ENCODE data around the gene ATP5PO.
"Not testable (repeated sequence)": the region's sequence is repeated elsewhere in the genome, so short reads cannot be mapped to it uniquely, and the experiment has no call there.

The ATP5PO gene

GRCh38 chr21:33867868-33868267, 47.7 kb downstream of the ATP5PO start:
- DNase-seq (ENCODE audit: low read depth): not testable (repeated sequence)

GRCh38 chr21:33866826-33867225, 48.8 kb downstream of the ATP5PO start:
- DNase-seq (ENCODE audit: low read depth): no peak

- DNase-seq (ENCODE audit: low read depth): no peak
Measured at GRCh38 chr21:33865996-33866575, 49.5 kb downstream of the ATP5PO start.

GRCh38 chr21:33865176-33865575, 50.4 kb downstream of the ATP5PO start:
- DNase-seq (ENCODE audit: low read depth): no peak

DNA sequence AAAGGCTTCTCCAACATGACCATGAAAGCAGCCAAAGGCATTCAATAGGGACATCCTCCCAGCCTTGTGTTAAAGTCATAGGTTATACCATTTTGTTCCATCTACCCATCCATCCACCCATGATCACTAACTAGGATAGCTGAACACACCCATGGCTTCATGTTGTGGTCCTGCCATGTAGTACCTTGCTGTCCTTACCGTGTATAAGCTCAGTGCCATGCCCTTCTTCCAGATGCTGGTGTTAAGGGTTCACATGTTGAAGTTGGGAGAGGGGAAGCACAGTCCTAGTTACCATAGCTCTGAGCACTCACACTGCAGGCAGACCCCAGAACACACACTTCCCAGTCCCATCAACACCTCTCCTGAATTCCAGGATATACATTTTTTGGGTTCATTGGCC, 51.5 kb downstream of the ATP5PO start:
- no peak for DNase-seq (ENCODE audit: low read depth)

GRCh38 chr21:33863191-33863590, 52.4 kb downstream of the ATP5PO start:
- not testable (repeated sequence) for DNase-seq (ENCODE audit: low read depth)

DNA sequence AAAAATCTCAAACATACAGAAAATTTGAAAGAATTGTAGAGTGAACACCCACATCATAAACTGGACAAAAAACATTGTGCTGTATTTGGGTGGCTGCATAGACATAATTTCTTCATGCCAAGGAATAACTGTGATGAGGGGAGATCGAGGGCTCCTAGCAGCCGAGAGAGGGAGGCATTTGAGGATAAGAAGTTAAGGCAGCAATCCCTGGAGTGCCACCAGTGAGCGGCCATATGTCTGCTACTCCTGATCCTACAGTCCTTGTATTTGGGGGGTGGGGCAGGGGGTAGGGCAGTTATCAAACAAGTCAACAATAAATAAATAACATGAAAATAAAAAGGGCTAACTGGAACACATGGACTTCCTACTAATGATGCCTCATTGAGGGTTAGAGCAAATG, 54.5 kb downstream of the ATP5PO start:
- DNase-seq (ENCODE audit: low read depth): no peak

DNA sequence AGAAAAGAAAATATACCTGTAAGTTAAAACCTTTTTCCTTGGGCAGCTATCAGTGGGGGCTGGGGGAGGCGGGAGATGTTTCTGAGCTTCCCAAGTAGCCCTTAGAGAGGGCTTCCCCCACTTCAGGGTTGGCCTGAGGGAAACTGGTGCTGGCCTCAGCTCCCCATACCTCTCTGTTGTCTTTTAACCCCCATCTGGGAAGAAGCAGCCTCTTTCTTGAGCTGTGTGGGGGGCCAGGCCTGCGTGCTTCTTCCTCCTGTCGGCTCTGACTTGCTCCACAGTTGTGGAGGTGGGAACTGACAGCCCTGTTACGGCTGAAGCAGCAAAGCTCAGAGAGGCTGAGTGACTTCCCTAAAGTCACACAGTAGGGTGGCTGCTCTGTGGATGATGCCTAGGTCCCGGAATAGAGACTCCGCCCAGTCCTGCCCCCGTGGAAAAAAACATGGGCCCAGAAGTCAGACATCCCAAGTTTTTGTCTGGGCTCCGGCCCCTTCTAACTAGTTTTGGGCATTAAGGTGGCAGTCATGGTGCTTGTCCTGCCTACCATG, 55.2 kb downstream of the ATP5PO start:
- no peak for DNase-seq (ENCODE audit: low read depth)

DNA sequence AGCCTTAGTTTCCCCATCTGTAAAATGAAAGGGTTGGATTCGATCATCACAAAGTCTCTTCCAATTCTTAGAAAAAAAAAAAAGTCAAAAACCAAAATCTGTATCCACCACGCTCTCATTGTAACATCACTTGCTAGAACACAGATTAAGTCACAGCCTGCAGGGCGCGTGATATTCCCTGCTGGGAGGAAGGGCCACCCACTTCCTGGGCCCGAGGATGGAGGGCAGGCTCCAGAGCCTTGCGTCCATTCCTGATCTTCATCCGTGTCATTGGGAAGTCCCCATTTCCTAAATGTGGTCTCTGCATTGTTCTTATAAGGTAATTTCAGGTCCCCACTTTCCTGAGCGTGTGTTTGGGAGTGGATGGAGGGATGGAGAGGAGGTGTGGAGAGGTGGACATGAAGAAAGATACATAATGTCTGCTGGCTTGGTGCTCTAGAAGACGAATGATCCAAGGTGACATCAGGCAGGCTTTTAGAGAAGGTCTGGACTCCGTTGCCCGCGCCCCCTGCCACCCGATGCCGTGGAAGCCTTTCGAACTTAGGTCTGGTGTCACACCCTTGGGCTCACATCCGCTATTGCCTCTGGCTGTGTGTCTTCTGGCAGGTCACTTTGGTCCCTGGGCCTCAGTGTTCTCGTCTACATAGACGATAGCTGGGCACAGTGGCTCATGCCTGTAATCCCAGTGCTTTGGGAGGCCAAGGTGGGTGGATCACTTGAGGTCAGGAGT, 56.1 kb downstream of the ATP5PO start:
- no peak for DNase-seq (ENCODE audit: low read depth)

GRCh38 chr21:33858667-33859372, 56.8 kb downstream of the ATP5PO start:
- DNase-seq (ENCODE audit: low read depth): no peak

DNA sequence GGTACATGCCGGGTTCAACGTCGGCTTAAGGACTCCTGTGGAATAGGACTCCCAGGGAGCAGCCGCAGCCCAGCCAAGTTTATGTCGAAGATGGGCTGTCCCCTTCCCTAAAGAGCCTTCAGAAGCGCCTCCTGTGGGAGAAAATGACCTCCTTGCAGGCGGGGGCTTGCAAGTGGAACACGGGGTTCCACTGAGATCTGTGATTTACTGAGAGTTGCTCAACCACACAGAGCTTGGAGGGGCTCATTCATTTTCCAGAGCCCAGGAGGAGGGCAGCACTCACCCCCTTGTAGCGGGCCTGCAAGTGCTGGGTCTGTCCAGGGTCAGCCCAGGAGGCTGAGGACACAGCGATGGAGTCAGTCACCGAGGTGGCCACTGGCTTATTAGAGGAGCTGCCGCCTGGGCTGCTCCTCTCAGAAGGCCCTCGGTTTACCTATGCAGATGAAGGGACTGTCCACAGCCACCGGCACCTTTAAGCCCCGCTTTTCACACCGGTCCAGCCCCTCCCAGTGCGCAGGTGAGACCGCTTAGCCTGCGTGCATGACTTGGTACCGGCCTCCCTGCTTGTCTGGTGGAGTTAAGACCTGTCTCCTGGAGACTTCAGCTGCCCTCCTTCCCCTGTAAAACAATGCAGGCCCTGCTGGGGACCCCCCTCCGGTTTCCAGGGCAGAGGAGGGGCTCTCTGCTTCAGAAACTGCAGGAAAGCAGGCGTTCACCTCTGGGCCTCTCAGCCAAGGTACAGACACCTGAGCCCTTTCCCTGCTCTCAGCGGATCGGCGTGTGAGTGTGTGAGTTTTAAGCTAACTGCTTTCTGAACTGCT, 57.5 kb downstream of the ATP5PO start:
- no peak for DNase-seq (ENCODE audit: low read depth)

DNA sequence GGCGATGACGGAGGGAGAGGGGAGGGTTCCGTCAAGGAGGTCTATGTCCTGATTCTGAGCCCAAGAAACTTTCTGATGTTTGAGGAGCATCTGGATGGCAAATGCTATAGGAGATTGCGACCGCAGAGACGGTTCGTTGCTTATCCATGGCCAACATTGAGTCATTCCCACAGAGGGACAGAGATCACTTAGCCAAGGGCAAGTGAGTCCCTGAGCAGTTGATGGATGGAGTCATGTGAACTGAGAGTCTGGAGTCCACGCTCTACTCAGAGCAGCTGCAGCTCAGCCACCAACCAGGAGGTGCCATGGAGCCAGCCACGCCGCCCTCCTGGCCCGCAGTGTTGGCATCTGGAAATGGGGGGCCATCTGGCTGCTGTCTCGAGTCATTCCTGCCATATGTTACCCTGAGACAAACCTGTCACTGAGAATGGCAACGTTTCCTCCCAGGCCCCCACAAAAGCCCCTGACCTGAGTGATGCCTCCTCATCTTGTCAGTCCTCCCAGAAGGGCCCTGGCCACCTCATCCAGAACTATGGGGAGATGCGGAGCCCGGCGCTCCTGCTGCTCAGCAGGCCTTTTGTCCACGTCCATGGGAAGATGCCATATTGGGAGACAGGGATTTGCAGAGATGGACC, 58.6 kb downstream of the ATP5PO start:
- no peak for DNase-seq (ENCODE audit: low read depth)

DNA sequence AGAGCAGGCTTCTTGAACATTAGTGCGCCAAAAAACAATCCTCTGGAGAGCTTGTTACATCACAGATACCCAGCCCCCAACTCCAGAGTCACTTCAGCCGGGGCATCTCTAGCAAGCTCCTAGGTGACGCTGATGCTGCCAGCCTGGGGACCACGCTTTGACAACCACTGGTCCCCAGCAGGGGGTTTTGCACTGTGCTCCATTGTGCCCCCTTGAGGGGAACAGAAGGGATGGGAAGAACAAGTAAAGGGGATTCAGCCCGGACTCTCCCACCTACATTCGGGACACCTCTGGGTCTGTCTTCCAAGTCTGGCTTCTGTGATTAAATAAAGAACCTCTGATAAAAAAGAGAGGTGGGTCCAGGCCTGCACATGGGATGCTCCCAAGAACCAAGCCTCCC, 60.4 kb downstream of the ATP5PO start:
- no peak for DNase-seq (ENCODE audit: low read depth)

DNA sequence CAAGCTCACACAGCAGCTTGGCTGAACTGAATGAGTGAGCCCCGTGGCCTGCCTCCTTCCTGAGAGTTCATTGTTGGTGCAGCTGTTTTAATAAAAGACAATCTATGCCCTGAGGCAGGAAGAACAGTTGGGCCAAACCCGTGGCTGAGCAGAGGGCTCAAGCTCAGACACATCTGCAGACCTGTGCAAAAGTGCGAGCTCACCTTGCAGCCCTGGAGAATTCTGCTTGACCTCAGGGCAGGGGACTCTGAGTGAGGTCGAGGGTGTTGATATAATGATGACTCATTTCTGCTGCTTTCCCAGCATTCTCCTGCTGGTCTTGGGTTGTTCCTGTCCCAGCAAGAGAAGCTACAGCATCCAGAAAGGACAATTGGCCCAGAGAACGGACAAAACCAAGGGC, 61.0 kb downstream of the ATP5PO start:
- no peak for DNase-seq (ENCODE audit: low read depth)
